Spleen (tissue), 11 donors: ENCODE measurements around the gene STARD13. TPM values are rescaled to one million over a fixed set of nuclear protein-coding genes. Genes with fewer than 3 reads are reported as not detected.

Experiments used
- DNase-seq: peaks from one replicate; pipeline ENCODE4 v3.0.0-alpha.2; 2020
- H3K27ac ChIP-seq, 8 donors: fragments of 200-600 bp; sonication (generic) in 7 of 8; 1 replicate in 4 of 8; 2 replicates in 4 of 8; pipeline versions ENCODE4 v1.5.0 to v1.8.0; 2016 to 2021; ENCODE audit warnings: inconsistent platforms in 4 of 8, mild to moderate bottlenecking in 4 of 8, moderate library complexity in 1 of 8
- H3K27me3 ChIP-seq, 7 donors: fragments of 200-600 bp; sonication (generic) in 6 of 7; replicated peaks in 1 of 7; 1 replicate in 4 of 7; 2 replicates in 3 of 7; pipeline versions ENCODE4 v1.5.0 to v1.8.0; 2016 to 2021; ENCODE audit warnings: inconsistent platforms in 3 of 7, mild to moderate bottlenecking in 1 of 7
- H3K36me3 ChIP-seq, 6 donors: fragments of 200-600 bp; sonication (generic) in 5 of 6; 1 replicate in 4 of 6; 2 replicates in 2 of 6; pipeline versions ENCODE4 v1.5.0 to v1.8.0; 2016 to 2021; ENCODE audit warnings: inconsistent platforms in 2 of 6
- H3K4me1 ChIP-seq, 6 donors: fragments of 200-600 bp; sonication (generic) in 5 of 6; 1 replicate in 3 of 6; 2 replicates in 3 of 6; pipeline versions ENCODE4 v1.5.0 to v1.8.0; 2016 to 2021; ENCODE audit warnings: inconsistent platforms in 3 of 6
- H3K4me3 ChIP-seq, 8 donors: fragments of 200-600 bp; sonication (generic) in 7 of 8; 1 replicate in 4 of 8; 2 replicates in 4 of 8; pipeline versions ENCODE4 v1.5.0 to v1.8.0; 2016 to 2021; ENCODE audit warnings: inconsistent platforms in 4 of 8, mild to moderate bottlenecking in 4 of 8, moderate library complexity in 2 of 8
- H3K9me3 ChIP-seq, 8 donors: fragments of 200-600 bp; sonication (generic) in 7 of 8; 1 replicate in 4 of 8; 2 replicates in 4 of 8; pipeline versions ENCODE4 v1.5.0 to v1.8.0; 2016 to 2021; ENCODE audit warnings: inconsistent platforms in 4 of 8
- POLR2A ChIP-seq, 3 donors: fragments of 450-650 bp; IDR thresholded peaks; one replicate each; pipeline ENCODE4 v1.5.1; 2017; ENCODE audit warnings: antibody characterized with exemption in 3 of 3, mild to moderate bottlenecking in 1 of 3
- POLR2AphosphoS5 ChIP-seq, 3 donors: sonication (generic); formaldehyde crosslinking; IDR thresholded peaks; one replicate each; pipeline ENCODE4 v1.5.1; 2017; ENCODE audit warnings: antibody characterized with exemption in 3 of 3
- WGBS, 5 donors: extraction: QIAGEN DNeasy Blood & Tissue Kit in 3 of 5; methylation state at CpG; one replicate each; pipeline versions ENCODE4 v1.1.5 to v1.1.7; 2013 to 2018; 5-methylcytosine and 5-hydroxymethylcytosine counted together
- intact Hi-C: fragments of 100-400 bp; cut with DNase I; formaldehyde crosslinking; loops from one replicate; pipeline ENCODE4 v1.15.0; 2023; ENCODE audit warnings: low total_unique reads
- polyA plus RNA-seq, 3 donors: library from polyadenylated mRNA; stranded (reverse); fragments of 200-250 nt; gene quantifications; one replicate each; pipeline ENCODE4 v1.2.1, GENCODE V29; 2013
- total RNA-seq, 7 donors: library from RNA; depleted of rRNA in 3 of 7; stranded (reverse); fragments of >200 nt in 3 of 7; fragmentation: NEBNext Ultra II Directional in 4 of 7; extraction: Animal tissue kit (Norgen Biotek cat#: 25700) in 4 of 7; gene quantifications; one replicate each; pipeline versions ENCODE4 v1.1.0 to v1.2.1, GENCODE V29; 2016 to 2021
- TF ChIP-seq, protein P1 (sequence below), 11 experiments: fragments of 200-600 bp in 7 of 11; fragments of 450-650 bp in 4 of 11; sonication (generic) in 4 of 11; IDR thresholded peaks in 8 of 11; conservative IDR thresholded peaks in 3 of 11; 1 replicate in 7 of 11; 2 replicates in 4 of 11; pipeline versions ENCODE4 v1.4.0 to v1.8.0; 2016 to 2021; ENCODE audit warnings: antibody characterized with exemption in 11 of 11, inconsistent platforms in 4 of 11, mild to moderate bottlenecking in 1 of 11
- donor health status: healthy with polysubstance abuse.
- donor health status: DM: no; HTN: no; CAD: no; lungs with moderate emphysema.
- donor health status: DM: no; HTN: no; CAD: no.
- donor health status: Bipolar disorder and iron deficiency.
- donor health status: healthy.
- donor health status: DM: no; HTN: no; CAD: no.
- donor health status: DM: yes; HTN: yes; CAD: no.

Gene STARD13
- total and polyA plus RNA-seq, 10 donors = 1.4 to 58.1 (median 26.7) TPM

DNA sequence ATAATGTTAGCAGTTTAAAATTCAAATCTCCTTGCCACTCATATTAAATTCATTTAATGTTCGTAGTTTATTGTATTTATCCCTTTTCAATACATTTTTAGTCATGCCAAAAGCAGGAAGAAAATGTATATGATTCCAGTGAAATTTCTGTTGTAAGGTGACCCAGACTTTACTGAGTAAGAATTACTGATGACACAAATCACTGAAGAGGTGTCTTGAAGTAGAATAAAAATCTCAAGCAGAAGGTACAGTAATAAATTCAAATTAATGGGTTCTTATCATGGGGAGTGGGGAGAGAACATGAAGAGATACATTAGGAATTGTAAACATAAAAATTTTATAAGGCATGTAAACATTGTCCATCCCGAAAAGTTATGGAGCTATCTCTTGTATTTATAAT lies 19.9 kb downstream of the STARD13 start:
- 85 to 98% (median 92%) methylated on average over 2 of the region's 2 CpGs for WGBS, 5 donors
- no peaks in the 10 kb centered on the region for H3K27me3 ChIP-seq
- peaks cover 0 to 19% (median 7%) of the 10 kb centered on the region in 6 donors for H3K4me1 ChIP-seq
- TF ChIP-seq, protein P1, sequence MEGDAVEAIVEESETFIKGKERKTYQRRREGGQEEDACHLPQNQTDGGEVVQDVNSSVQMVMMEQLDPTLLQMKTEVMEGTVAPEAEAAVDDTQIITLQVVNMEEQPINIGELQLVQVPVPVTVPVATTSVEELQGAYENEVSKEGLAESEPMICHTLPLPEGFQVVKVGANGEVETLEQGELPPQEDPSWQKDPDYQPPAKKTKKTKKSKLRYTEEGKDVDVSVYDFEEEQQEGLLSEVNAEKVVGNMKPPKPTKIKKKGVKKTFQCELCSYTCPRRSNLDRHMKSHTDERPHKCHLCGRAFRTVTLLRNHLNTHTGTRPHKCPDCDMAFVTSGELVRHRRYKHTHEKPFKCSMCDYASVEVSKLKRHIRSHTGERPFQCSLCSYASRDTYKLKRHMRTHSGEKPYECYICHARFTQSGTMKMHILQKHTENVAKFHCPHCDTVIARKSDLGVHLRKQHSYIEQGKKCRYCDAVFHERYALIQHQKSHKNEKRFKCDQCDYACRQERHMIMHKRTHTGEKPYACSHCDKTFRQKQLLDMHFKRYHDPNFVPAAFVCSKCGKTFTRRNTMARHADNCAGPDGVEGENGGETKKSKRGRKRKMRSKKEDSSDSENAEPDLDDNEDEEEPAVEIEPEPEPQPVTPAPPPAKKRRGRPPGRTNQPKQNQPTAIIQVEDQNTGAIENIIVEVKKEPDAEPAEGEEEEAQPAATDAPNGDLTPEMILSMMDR (IDR thresholded peaks at IDR 0.05 in 8 of 11, conservative IDR thresholded peaks at IDR 0.05 in 3 of 11) = no peak
- TF ChIP-seq POLR2A (IDR thresholded peaks at IDR 0.05) = no peak
- intact Hi-C loops = no loop called here
- no peak overlapping the region for H3K27ac ChIP-seq
- no peak overlapping the region for H3K4me3 ChIP-seq
- no peak for DNase-seq
- no peaks in the 10 kb centered on the region for H3K36me3 ChIP-seq
- H3K9me3 ChIP-seq = no peaks in the 10 kb centered on the region

DNA sequence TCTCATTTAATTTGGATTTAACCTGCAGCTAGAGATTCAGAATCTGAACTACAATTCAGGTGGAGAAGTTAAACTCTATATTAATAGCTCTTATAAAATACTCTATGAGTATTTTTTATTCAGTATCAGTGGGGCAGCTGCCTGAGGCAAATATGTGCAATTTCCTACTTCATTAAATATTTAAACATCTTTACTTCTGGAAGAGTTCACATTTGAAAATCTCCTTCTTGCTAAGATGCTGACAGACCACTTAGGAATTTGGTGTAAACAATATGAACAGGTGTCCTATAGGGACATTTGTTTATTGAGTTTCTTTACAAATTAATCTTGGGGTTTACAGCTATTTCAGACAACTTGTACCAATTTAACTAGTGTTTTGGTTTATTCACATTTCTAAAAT lies 20.4 kb downstream of the STARD13 start:
- Histone ChIP-seq H3K4me1 (peaks cover 0 to 22% (median 5%) of the 10 kb centered on the region in 6 donors), H3K9me3 (no peaks in the 10 kb centered on the region), H3K4me3 (no peak overlapping the region), H3K36me3 (no peaks in the 10 kb centered on the region), H3K27me3 (no peaks in the 10 kb centered on the region), H3K27ac (no peak overlapping the region)
- TF ChIP-seq POLR2A (IDR thresholded peaks at IDR 0.05) = no peak
- no peak for TF ChIP-seq POLR2AphosphoS5 (IDR thresholded peaks at IDR 0.05)
- TF ChIP-seq, protein P1 (IDR thresholded peaks at IDR 0.05 in 8 of 11, conservative IDR thresholded peaks at IDR 0.05 in 3 of 11) = no peak
- no peak for DNase-seq
- intact Hi-C loops = no loop called here

DNA sequence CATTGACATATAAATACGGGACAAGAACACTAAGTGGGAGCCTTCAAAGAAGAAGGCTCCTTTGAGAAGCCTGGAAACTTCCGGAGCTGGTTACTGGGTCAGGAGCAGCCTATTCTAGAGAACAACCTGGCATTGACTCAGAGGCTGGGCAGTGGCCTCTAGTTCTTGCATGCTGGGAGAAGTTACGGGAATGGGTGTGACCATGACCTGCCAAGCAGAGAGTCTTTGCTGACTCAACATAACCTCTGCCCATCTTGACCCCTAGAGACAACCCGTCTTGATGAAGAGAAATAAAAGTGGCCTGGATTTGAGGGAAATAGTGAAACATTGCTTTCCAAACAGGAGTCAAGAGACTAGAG lies 21.0 kb downstream of the STARD13 start:
- peaks cover 0 to 22% (median 5%) of the 10 kb centered on the region in 6 donors for H3K4me1 ChIP-seq
- H3K36me3 ChIP-seq = no peaks in the 10 kb centered on the region
- TF ChIP-seq POLR2A (IDR thresholded peaks at IDR 0.05) = no peak
- TF ChIP-seq, protein P1 (IDR thresholded peaks at IDR 0.05 in 8 of 11, conservative IDR thresholded peaks at IDR 0.05 in 3 of 11) = no peak
- no peak for TF ChIP-seq POLR2AphosphoS5 (IDR thresholded peaks at IDR 0.05)
- H3K4me3 ChIP-seq = no peak overlapping the region
- WGBS, 5 donors = 80 to 87% (median 84%) methylated on average over 4 of the region's 4 CpGs
- H3K27ac ChIP-seq = no peak overlapping the region
- no peak for DNase-seq
- H3K27me3 ChIP-seq = no peaks in the 10 kb centered on the region
- no peaks in the 10 kb centered on the region for H3K9me3 ChIP-seq
- intact Hi-C loops = no loop called here

DNA sequence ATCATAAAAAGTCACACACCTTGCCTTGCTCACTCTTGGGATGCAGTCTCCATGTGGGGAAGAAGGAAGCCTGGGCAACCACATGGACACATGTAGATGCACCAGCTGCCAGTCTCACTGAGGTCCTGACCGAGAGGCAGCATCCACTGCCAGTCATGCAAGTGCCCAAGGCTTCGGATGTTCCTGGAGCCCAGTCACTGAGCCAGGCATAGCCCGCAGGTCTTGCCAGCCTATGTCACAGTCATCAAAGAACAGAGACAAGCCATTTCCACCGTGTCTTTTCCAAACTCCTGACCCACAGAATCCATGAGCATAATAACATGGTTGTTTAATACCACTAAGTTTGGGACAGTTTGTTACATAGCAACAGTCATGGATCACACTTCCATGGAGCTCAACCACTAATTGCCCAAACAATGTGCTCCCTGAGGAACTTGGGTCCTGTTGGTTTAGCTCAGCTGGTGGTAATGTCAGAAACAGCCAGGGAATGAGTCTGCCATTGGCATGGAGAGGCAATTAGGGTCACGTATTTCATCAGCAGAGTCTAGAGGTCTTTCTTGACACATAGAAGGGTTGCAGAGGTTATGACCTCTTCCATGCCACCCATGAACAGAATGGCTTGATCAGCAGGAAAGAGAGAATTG lies 21.5 kb downstream of the STARD13 start:
- intact Hi-C loops = no loop called here
- H3K9me3 ChIP-seq = no peaks in the 10 kb centered on the region
- H3K27ac ChIP-seq = no peak overlapping the region
- no peak for TF ChIP-seq POLR2A (IDR thresholded peaks at IDR 0.05)
- TF ChIP-seq, protein P1 (IDR thresholded peaks at IDR 0.05 in 8 of 11, conservative IDR thresholded peaks at IDR 0.05 in 3 of 11) = no peak
- no peak for TF ChIP-seq POLR2AphosphoS5 (IDR thresholded peaks at IDR 0.05)
- peaks cover 0 to 22% (median 5%) of the 10 kb centered on the region in 6 donors for H3K4me1 ChIP-seq
- no peaks in the 10 kb centered on the region for H3K27me3 ChIP-seq
- H3K4me3 ChIP-seq = no peak overlapping the region
- 92 to 98% (median 95%) methylated on average over 5 of the region's 5 CpGs for WGBS, 5 donors
- no peaks in the 10 kb centered on the region for H3K36me3 ChIP-seq
- DNase-seq = no peak
